ENCODE results near the gene OGFOD2. TPM values are rescaled to one million over a fixed set of nuclear protein-coding genes. Genes with fewer than 3 reads are reported as not detected.

Gene OGFOD2
- total and polyA plus RNA-seq, 9 of the 15 experiments (the other 6 are each of a cell fraction or from before 2014, with no cell fraction given) = 1.4 to 111 (median 18.5) TPM

- TF ChIP-seq NFIC (IDR thresholded peaks at IDR 0.05) = no peak; the same call in 1 of the 2 replicates
- no peak for TF ChIP-seq ZNF586 (CRISPR knock-in tag; conservative IDR thresholded peaks at IDR 0.05)
- no peak for TF ChIP-seq CEBPB (tag; IDR thresholded peaks at IDR 0.05)
- TF ChIP-seq TEAD4 (IDR thresholded peaks at IDR 0.05; ENCODE audit: low read length) = no peak
- 0 out of 2 replicates have a peak, but pooled peaks have one; percentile 55 for TF ChIP-seq TEAD4 (CRISPR knock-in tag; IDR thresholded peaks at IDR 0.05; ENCODE audit: borderline replicate concordance)
- no peak for TF ChIP-seq ZNF644 (tag; IDR thresholded peaks at IDR 0.05; ENCODE audit: low read depth)
- no peak for TF ChIP-seq DIDO1 (tag; IDR thresholded peaks at IDR 0.05; ENCODE audit: low read depth)
- TF ChIP-seq ZNF444 (CRISPR knock-in tag; IDR thresholded peaks at IDR 0.05) = no peak
- 0 out of 2 replicates have a peak, but pooled peaks have one; percentile 13 for TF ChIP-seq GATAD2B (IDR thresholded peaks at IDR 0.05; ENCODE audit: borderline replicate concordance)
- no peak for TF ChIP-seq SMARCC2 (IDR thresholded peaks at IDR 0.05; ENCODE audit: low read depth)
- TF ChIP-seq, protein P1, sequence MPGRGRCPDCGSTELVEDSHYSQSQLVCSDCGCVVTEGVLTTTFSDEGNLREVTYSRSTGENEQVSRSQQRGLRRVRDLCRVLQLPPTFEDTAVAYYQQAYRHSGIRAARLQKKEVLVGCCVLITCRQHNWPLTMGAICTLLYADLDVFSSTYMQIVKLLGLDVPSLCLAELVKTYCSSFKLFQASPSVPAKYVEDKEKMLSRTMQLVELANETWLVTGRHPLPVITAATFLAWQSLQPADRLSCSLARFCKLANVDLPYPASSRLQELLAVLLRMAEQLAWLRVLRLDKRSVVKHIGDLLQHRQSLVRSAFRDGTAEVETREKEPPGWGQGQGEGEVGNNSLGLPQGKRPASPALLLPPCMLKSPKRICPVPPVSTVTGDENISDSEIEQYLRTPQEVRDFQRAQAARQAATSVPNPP (IDR thresholded peaks at IDR 0.05; ENCODE audit: borderline replicate concordance, insufficient read depth, insufficient read length) = no peak
- TF ChIP-seq PRDM10 (IDR thresholded peaks at IDR 0.05; ENCODE audit: partially characterized antibody) = no peak
- no peak for TF ChIP-seq ZNF449 (CRISPR knock-in tag; IDR thresholded peaks at IDR 0.05)
- TF ChIP-seq ZNF551 (CRISPR knock-in tag; IDR thresholded peaks at IDR 0.05) = no peak
- peak; percentile 36; the same call in 1 of the 2 replicates for TF ChIP-seq PML (IDR thresholded peaks at IDR 0.05; ENCODE audit: low read length)
- no peak for TF ChIP-seq ATF2 (CRISPR knock-in tag; IDR thresholded peaks at IDR 0.05)
- TF ChIP-seq ZNF124 (CRISPR knock-in tag; IDR thresholded peaks at IDR 0.05) = no peak
- no peak for TF ChIP-seq ZNF274 (IDR thresholded peaks at IDR 0.05; ENCODE audit: borderline replicate concordance, low read depth, low read length)
- peak; percentile 67 for TF ChIP-seq HCFC1 (IDR thresholded peaks at IDR 0.05; ENCODE audit: low read depth, low read length)
- no peak for TF ChIP-seq ZBTB8A (IDR thresholded peaks at IDR 0.05; ENCODE audit: partially characterized antibody)
- no peak for TF ChIP-seq MAFG (tag; conservative IDR thresholded peaks at IDR 0.05)
Observed at GRCh38 chr12:122974892-122975789, at the start of gene OGFOD2 (continued).

Measured in K562 (cell line).